Activated naive CD8-positive, alpha-beta T cell treated with anti-CD3 and anti-CD28 coated beads, Interleukin-2, amount 50 U/mL, for 24 hours (primary cell): ENCODE measurements around the gene FAM53B.

ENCODE experiments used
- ATAC-seq: fragments of 150-1000 bp; cut with Tn5 transposase; one replicate; pipeline ENCODE4 v1.10.0; 2021
- DNase-seq: peaks from one replicate; pipeline ENCODE4 v3.0.0; 2021
- H3K27ac Mint-ChIP-seq: one replicate; pipeline ENCODE4 v1.8.0; 2021; ENCODE audit warnings: mild to moderate bottlenecking, mixed read lengths
- H3K27me3 Mint-ChIP-seq: one replicate; pipeline ENCODE4 v1.8.0; 2021; ENCODE audit warnings: mixed read lengths
- H3K36me3 Mint-ChIP-seq: one replicate; pipeline ENCODE4 v1.8.0; 2021; ENCODE audit warnings: low read depth, mixed read lengths
- H3K4me1 Mint-ChIP-seq: one replicate; pipeline ENCODE4 v1.8.0; 2021; ENCODE audit warnings: mixed read lengths
- H3K4me3 Mint-ChIP-seq: one replicate; pipeline ENCODE4 v1.8.0; 2021; ENCODE audit warnings: mild to moderate bottlenecking, moderate library complexity, mixed read lengths
- H3K9me3 Mint-ChIP-seq: one replicate; pipeline ENCODE4 v1.8.0; 2021; ENCODE audit warnings: mixed read lengths

FAM53B gene

DNA sequence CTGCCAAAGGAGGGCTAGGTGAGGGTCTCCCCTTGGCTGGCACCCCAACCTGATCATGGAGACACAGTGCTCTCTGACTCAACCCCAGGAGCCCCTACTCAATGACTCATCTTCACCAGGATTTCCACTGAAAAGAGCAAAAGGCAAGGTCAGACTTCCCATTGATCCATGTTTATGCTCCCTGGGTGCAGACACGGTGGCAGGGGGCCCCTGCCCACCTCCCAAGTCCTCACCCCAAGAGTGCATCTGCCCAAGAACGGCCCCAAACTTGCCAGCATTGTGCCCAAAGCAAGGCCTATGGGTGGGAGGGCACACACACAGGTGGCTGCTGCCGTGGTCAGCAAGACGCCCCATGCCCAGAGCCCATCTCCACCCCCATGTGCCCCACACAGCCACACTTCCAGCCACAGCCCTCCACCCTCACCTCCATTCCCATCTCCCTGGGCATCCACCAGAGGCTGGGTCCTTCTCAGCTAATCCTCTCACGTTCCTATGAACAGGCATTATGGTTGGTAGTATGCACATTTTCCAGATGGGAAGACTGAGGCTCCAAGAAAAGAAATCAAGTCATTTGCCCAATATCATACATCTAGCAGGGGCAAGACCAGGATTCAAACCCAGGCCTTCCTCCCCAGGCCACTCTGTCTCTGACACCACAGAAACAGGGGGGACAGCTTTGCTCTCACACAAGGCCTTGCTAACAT, 31.3 kb downstream of the FAM53B start:
- peaks cover 4% of the 10 kb centered on the region for H3K27me3 Mint-ChIP-seq
- no peak overlapping the region for H3K4me3 Mint-ChIP-seq
- H3K4me1 Mint-ChIP-seq: peaks cover 90% of the 10 kb centered on the region
- no peak for ATAC-seq
- DNase-seq: no peak
- peaks cover 6% of the 10 kb centered on the region for H3K36me3 Mint-ChIP-seq
- no peaks in the 10 kb centered on the region for H3K9me3 Mint-ChIP-seq
- H3K27ac Mint-ChIP-seq: peak overlapping the region; percentile 32

- ATAC-seq (no peak), DNase-seq (no peak)
- Mint-ChIP-seq H3K27me3 (peaks cover 3% of the 10 kb centered on the region), H3K9me3 (no peaks in the 10 kb centered on the region), H3K4me1 (peaks cover 85% of the 10 kb centered on the region), H3K4me3 (no peak overlapping the region), H3K36me3 (peaks cover 7% of the 10 kb centered on the region), H3K27ac (no peak overlapping the region)
These were observed 33.0 kb downstream of the FAM53B start for GRCh38 chr10:124711145-124711544.

DNA sequence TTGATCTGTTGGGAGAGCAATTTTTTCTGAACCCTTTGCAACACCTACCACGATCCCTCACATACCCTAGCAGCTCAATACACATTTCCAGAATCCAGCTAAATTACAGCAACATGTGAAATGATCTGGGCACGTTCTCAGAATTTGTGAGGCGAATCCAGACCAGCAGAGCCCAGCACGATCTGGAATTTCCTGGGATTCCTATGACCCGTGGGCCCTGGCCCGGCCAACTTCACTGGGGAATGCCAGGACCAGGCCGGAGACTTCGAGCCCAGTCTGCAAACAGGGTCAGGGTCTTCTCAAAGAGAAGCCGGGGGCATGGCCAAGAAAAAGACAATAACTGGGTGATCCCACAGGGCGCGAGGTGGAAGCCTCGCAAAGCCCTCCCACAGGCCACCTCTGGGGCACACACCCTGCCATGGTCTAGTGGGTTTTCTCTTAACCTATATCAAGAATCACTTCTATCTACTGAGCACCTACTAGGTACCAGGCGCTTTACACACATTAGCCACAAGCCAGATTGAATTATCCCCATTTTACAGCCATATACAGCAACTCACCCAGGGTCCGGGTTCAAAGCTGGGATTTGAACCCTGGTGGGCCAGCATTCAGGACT, 33.8 kb downstream of the FAM53B start:
- H3K27me3 Mint-ChIP-seq: no peaks in the 10 kb centered on the region
- H3K9me3 Mint-ChIP-seq: no peaks in the 10 kb centered on the region
- peaks cover 4% of the 10 kb centered on the region for H3K36me3 Mint-ChIP-seq
- H3K4me3 Mint-ChIP-seq: no peak overlapping the region
- DNase-seq: no peak
- no peak for ATAC-seq
- peaks cover 85% of the 10 kb centered on the region for H3K4me1 Mint-ChIP-seq
- H3K27ac Mint-ChIP-seq: peak overlapping the region; percentile 11

DNA sequence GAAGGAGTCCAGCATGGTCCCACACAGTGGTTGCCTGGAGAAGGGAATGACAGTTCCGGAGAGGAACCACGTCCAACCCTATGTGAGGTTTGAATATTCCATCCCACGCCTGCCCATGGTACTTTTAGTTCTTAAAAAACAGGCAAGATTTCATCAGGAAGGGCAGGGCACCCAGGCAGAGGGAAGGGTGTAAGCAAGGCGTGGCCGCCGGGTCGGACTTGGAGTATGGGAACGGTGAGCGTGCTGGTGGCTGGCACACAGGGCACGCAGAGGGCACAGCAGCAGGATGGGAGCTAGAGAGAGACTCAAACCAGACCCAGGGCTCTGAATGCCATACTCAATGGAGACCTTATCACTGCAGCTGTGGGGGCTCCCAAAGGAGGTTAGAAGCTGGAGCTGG, 34.3 kb downstream of the FAM53B start:
- no peaks in the 10 kb centered on the region for H3K9me3 Mint-ChIP-seq

GRCh38 chr10:124708922-124709520, 35.2 kb downstream of the FAM53B start:
- ATAC-seq: no peak
- no peak for DNase-seq
- Mint-ChIP-seq H3K9me3 (no peaks in the 10 kb centered on the region), H3K27ac (no peak overlapping the region), H3K27me3 (no peaks in the 10 kb centered on the region), H3K4me3 (no peak overlapping the region), H3K4me1 (peaks cover 88% of the 10 kb centered on the region), H3K36me3 (peaks cover 4% of the 10 kb centered on the region)

More for the DNA sequence above, 34.3 kb downstream of the FAM53B start:
- no peak overlapping the region for H3K27ac Mint-ChIP-seq
- H3K4me1 Mint-ChIP-seq: peaks cover 85% of the 10 kb centered on the region
- no peak for DNase-seq
- H3K4me3 Mint-ChIP-seq: no peak overlapping the region
- H3K27me3 Mint-ChIP-seq: no peaks in the 10 kb centered on the region
- H3K36me3 Mint-ChIP-seq: peaks cover 4% of the 10 kb centered on the region
- no peak for ATAC-seq

DNA sequence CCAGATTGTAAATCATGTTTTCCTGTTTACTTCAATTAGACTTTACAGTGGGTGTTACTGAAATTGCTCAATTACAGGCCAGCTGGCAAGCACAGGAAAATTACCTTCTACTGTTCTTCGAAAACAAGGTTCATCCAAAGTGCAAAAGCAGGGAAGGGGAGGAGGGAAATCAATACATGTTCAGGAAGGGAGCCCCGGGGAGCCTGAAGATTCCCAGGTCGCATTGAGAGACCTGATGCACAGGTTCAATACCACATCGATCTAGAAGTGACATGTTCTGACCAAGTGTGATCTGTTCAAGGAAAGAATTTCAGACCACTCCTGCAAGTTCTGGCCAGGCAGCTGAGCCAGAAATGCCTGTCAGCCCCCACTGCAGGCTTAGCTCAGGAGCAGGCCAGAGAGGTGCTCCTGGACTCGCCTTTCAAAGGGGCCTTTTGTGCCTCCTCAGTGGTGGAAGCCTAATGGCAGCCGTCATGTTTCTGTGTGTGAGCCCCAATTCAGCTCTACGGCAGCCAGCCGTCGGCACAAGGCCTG, 35.9 kb downstream of the FAM53B start:
- peaks cover 88% of the 10 kb centered on the region for H3K4me1 Mint-ChIP-seq
- H3K27me3 Mint-ChIP-seq: no peaks in the 10 kb centered on the region
- ATAC-seq (no peak), DNase-seq (no peak)
- peaks cover 6% of the 10 kb centered on the region for H3K36me3 Mint-ChIP-seq
- no peaks in the 10 kb centered on the region for H3K9me3 Mint-ChIP-seq
- H3K27ac Mint-ChIP-seq: no peak overlapping the region
- H3K4me3 Mint-ChIP-seq: no peak overlapping the region

DNA sequence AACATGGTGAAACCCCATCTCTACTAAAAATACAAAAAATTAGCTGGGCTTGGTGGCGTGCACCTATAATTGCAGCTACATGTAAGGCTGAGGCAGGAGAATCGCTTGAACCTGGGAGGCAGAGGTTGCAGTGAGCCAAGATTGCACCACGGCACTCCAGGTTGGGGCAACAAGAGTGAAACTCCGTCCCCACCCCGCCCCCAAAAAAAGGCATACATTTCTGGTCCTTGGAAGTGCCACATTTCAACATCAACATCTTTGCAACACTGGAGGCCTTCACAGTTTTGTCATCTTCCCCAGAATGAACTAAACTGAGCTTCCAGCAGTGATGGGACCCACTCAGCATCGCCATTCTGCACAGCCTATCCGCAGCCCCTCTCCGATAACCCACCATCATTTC, 36.6 kb downstream of the FAM53B start:
- DNase-seq (no peak), ATAC-seq (no peak)
- Mint-ChIP-seq H3K9me3 (no peaks in the 10 kb centered on the region), H3K27ac (no peak overlapping the region), H3K27me3 (no peaks in the 10 kb centered on the region), H3K4me3 (no peak overlapping the region), H3K4me1 (peaks cover 88% of the 10 kb centered on the region), H3K36me3 (peaks cover 6% of the 10 kb centered on the region)

- Mint-ChIP-seq H3K36me3 (peaks cover 8% of the 10 kb centered on the region), H3K9me3 (no peaks in the 10 kb centered on the region), H3K4me1 (peaks cover 89% of the 10 kb centered on the region), H3K27ac (no peak overlapping the region), H3K4me3 (no peak overlapping the region), H3K27me3 (no peaks in the 10 kb centered on the region)
- ATAC-seq (no peak), DNase-seq (no peak)
These were observed 37.1 kb downstream of the FAM53B start for GRCh38 chr10:124707144-124707467.

DNA sequence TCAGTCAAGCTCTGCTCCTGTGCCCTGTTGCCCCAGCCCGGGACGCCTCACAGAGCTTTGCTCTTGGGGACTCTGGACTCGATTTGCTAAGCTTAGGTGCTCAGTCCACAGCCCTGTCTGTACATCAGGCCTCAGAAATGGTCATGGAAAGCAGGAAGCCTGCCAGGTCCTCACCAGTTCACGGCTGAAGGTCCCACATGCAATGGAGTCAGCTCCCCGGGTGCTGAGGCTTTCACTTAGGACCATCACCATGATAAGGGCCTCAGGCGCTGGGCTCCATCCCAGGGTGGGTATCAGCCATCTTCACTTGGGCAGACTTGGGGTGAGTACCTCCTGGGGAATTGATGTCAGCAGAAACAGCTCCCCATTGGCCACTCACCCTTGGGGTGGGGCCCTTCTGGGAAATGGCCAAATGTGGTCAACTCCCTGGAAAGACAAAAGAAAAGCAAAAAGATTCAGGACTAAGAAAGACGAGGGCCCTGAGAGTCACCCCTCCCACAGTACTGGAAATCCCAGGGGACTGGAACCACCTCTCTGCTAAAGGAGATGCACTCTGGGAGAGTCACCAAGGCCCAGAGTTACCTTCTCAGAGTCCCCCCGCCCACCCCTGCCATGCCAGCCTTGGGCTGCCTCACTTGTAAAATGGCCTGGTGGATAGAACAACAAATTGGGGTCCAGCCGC, 37.6 kb downstream of the FAM53B start:
- DNase-seq: no peak
- H3K9me3 Mint-ChIP-seq: no peaks in the 10 kb centered on the region
- peaks cover 12% of the 10 kb centered on the region for H3K36me3 Mint-ChIP-seq
- H3K27ac Mint-ChIP-seq: peak overlapping the region; percentile 68
- no peak overlapping the region for H3K4me3 Mint-ChIP-seq
- ATAC-seq: no peak
- peaks cover 92% of the 10 kb centered on the region for H3K4me1 Mint-ChIP-seq
- H3K27me3 Mint-ChIP-seq: no peaks in the 10 kb centered on the region

DNA sequence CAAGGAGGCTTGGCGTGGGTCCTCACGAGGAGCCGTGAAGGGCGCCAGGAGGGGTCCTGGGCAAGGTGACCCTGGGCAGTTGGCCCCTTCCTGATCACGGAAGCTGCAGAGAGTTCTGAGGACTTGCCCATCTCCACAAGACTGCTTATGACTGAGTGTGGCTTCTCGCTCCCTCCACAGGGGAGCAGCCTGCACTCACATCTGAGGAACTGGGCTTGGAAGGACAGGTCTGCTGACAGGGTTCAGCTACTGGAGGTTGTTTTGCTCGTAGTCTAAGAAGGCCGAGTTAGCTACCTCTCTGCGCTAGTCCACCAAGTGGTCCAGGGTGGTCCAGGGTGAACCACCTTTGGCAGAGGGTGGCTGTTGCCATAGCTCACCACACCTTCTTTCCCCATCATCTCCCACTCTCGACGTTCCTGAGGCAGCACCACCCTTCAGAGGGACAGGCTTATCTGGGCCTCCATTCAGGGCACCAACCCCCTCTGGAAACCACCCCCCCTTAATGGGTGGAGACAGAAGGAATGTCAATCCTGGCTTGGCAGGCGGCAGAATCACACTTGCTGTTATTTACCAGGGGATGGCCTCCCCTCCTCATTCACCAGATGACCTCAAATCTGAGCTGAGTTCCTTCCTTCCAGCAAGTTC, 38.2 kb downstream of the FAM53B start:
- no peaks in the 10 kb centered on the region for H3K9me3 Mint-ChIP-seq
- H3K27ac Mint-ChIP-seq: peak overlapping the region; percentile 68
- no peak for ATAC-seq
- H3K4me1 Mint-ChIP-seq: peaks cover 95% of the 10 kb centered on the region
- no peak overlapping the region for H3K4me3 Mint-ChIP-seq
- peaks cover 15% of the 10 kb centered on the region for H3K36me3 Mint-ChIP-seq
- DNase-seq: no peak
- no peaks in the 10 kb centered on the region for H3K27me3 Mint-ChIP-seq

- Mint-ChIP-seq H3K27ac (no peak overlapping the region), H3K27me3 (no peaks in the 10 kb centered on the region), H3K4me3 (no peak overlapping the region), H3K36me3 (peaks cover 19% of the 10 kb centered on the region), H3K9me3 (no peaks in the 10 kb centered on the region), H3K4me1 (peaks cover 95% of the 10 kb centered on the region)
- DNase-seq: no peak
- no peak for ATAC-seq
These were observed 38.8 kb downstream of the FAM53B start for GRCh38 chr10:124705381-124705740.

DNA sequence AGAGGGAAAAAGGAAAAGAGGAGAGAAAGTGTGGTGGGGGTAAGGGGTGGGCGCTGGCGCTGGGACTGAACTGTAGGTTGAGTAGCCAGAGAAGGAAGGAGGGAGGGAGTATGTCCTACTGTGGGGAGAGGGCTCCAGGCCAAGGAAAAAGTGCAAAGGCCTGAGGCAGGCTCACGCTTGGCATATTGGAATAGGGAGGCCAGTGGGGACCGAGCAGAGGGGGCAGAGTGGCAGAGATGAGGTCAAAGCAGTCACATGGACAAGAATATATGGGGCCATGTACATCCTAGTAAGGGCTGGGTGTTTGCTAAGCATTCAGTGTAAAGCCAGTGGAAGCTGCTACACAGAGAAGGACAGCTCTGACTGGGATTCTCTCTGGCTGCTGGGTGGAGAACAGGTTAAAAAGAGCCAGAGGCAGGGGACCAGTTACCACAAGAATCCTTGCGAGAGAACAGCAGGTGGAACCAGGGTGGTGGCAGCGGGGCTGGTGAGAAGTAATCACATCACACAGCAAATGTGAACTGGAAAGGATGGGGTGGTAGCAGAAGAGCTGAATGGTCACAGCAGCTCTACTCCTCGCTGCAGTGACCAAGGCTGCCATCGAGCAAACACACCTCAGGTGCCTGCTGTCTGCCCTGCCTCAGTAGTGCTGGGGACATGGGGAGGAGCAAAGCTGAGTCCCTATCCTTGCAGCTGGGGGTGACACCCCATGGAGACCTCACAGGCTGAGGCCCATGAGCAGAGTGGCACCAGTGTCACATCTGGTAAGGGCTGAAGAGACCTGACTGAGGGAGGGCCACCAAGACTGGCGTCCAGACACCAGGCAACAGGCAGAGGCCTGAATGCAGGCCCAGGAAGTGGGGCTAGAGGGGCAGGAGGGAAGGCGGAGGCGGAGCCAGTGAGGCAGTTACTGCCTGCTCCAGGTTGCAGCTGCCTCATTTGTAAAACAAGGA, 39.5 kb downstream of the FAM53B start:
- peaks cover 19% of the 10 kb centered on the region for H3K36me3 Mint-ChIP-seq
- H3K27ac Mint-ChIP-seq: peak overlapping the region; percentile 15
- DNase-seq: no peak
- no peaks in the 10 kb centered on the region for H3K27me3 Mint-ChIP-seq
- no peaks in the 10 kb centered on the region for H3K9me3 Mint-ChIP-seq
- H3K4me1 Mint-ChIP-seq: peaks cover 95% of the 10 kb centered on the region
- H3K4me3 Mint-ChIP-seq: no peak overlapping the region
- no peak for ATAC-seq

GRCh38 chr10:124703778-124704427, 40.3 kb downstream of the FAM53B start:
- DNase-seq: no peak
- Mint-ChIP-seq H3K36me3 (peaks cover 21% of the 10 kb centered on the region), H3K9me3 (no peaks in the 10 kb centered on the region), H3K27me3 (no peaks in the 10 kb centered on the region), H3K27ac (peak overlapping the region; percentile 15), H3K4me1 (peaks cover 96% of the 10 kb centered on the region), H3K4me3 (no peak overlapping the region)
- no peak for ATAC-seq
